AG20443 (cell line): ENCODE results near the gene TUFM.
A peak's percentile ranks its signal among the peaks of the same experiment; 100 is the strongest.
"Not testable (repeated sequence)": the region's sequence is repeated elsewhere in the genome, so short reads cannot be mapped to it uniquely, and the experiment has no call there.

Experiments
- DNase-seq: peaks from one replicate; pipeline ENCODE4 v3.0.0; 2012; ENCODE audit warnings: low spot score, mixed read lengths

TUFM gene

DNA sequence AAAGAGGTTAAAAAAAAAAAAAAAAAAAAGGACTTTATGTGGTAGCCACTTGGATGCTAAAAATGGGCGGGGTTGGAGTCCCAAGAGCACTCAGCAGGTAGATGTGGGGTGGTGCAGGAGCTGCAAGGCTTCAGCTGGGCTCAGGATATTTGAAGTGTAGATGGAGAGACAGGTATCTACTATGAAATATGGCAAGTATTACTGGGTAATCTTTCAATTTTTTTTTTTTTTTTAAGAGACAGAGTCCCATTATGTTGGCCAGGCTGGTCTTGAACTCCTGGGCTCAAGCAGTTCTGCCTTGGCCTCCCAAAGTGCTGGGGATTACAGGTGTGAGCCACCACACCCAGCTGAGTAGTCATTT, 7.6 kb downstream of the TUFM start:
- no peak for DNase-seq

DNA sequence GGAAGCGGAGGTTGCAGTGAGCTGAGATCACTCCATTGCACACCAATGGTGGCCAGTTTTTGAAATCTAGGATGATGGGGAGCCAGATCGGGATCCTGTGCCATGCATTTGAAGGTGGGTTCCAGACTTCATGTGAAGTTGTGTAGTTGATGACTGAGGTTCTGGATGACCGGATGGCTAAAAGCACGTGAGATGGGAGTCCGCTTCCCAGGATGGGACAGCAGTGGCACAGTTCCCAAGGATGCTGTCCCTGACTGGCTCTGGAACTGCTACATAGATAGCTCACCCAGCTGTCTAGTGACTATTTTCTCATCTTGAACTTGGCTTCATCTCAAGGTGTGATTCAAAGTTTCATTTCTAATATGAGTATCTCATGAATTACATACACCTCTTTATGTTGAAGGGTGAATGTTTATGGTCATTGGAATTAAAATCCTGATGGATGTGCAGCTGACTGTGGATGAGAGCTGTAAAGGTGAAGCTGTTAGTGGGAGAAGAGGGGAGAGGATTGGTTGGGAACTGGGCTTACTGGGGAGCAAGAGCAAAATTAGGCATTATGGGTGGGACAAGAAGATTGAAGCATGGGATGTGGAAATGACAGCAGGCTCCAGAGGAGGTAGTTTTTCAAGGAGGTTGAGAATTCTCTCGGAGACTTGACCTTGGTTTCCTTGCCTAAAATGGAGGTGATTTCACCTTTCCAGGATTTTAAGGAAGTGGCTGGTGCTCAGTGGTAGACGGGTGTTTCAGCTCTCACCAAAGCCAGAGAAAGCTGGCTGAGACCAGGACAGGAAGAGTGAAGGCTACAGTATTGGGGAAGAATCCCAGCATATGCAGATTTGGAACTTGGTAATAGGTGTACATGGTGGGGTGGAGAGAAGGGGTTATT, 8.2 kb downstream of the TUFM start:
- DNase-seq, result no peak

DNA sequence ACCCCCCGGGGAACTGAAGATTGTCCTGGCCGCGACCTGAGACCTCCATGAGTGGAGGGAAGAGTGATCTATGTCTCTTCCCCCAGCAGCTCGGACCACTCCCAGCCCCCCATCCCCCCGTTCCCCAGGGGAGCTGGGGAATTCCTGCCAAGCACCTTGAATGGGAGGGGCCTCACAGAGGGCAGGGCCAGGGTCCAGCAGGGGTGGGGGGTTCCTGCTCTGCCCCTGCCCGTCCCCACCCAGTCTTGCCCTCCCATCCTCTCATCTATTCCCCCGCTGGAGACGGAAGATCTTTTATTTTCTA, 9.4 kb downstream of the TUFM start:
- DNase-seq, result no peak

DNA sequence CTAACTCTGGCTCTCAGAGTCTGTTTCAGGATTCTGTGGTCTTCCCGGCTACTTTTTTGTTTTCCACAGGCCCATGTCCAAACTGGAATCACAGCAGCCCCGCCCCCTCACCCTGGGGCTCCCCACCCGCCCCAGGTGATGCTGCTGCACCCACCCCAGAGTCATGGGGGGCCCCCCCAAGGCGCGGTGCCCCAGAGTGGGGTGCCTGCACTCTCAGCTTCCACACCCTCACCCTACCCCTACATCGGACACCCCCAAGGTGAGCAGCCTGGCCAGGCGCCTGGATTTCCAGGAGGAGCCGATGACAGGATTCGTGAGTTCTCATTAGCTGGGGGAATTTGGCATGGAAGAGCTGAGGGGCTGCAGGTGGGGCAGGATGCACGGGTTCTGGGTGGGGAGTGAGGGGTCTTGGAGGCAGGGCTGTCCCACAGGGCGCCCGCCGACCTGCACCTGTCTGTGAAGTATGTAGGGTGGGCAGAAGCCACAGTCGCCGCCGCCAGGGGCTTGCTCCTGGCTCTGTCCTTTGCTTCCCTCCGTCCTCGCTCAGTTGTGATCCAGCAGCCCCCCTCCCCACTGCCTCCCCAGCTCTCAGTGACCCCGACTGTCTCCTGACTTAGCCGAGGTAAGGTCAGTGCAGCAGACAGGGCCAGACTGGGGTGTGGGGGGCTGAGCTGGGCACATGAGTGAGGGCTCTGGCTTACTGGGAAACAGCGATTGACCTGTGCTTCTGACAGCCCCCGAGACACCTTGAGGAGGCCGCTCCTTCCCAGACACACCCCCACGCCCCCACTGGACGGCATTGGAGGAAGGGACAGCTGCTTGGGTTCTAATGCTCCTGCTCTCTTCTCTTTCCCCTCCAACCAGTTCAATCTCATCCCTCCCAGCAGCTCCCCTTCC, 10.0 kb downstream of the TUFM start:
- no peak for DNase-seq

DNA sequence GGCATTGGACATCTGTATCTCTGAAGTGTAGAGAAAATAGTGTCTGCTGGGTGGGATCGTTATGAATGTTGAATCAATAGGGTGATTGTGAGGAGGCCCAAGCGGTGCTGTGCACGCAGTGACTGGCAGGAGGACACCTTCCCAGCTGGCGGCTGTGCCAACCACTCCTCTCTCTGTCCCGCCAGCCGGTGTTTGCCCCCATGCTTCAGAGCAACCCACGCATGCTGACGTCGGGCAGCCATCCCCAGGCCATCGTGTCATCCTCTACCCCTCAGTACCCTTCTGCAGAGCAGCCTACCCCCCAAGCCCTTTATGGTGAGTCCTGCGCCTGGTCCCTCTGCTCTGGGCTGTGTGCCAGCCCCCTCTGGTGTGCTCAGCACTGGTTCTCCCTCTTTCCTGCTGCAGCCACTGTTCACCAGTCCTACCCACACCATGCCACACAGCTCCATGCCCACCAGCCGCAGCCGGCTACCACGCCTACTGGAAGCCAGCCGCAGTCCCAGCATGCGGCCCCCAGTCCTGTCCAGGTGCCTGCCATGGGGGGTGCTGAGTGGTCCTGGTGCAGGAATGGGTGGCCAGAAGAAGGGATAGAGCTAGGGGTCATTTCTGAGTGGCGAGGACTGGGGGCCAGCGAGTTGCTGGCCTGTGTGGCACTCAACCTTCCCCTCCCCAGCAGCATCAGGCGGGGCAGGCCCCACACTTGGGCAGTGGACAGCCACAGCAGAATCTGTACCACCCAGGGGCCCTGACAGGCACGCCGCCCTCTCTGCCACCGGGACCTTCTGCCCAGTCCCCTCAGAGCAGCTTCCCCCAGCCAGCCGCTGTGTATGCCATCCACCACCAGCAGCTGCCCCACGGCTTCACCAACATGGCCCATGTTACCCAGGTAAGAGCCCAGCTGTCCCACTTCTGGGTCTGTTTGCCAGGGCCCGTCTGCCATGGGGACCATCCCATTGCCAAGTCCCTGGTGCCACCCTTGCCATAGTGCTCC, 11.0 kb downstream of the TUFM start:
- no peak for DNase-seq

DNA sequence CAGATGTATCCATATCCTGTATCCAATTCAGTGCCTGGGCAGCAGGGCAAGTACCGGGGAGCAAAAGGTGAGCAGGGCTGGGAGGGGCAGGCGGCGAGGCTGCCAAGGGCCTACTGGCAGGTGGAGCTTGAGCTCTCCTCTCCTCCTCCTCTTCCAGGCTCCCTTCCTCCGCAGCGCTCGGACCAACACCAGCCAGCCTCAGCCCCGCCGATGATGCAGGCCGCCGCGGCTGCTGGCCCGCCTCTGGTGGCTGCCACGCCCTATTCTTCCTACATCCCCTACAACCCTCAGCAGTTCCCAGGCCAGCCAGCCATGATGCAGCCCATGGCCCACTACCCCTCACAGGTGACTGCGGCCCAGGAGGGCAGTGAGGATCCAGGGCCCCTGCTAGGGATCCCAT, 11.8 kb downstream of the TUFM start:
- no peak for DNase-seq

DNA sequence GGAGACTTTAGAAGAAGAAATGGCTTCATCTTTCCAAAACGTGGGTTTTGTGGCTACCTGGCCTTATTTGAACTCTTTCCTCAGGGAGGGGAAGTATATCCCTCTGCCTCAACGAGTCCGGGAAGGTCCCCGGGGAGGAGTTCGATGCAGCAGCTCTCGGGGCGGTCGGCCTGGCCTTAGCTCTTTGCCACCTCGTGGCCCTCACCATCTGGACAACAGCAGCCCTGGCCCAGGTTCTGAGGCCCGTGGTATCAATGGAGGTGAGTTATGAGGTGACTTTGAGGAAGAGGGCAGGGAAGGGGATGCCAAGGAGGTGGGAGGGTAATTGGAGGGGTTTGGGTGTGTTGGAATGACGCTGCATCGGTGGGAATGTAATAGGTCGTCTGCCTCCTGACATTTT, 15.6 kb downstream of the TUFM start:
- no peak for DNase-seq

DNA sequence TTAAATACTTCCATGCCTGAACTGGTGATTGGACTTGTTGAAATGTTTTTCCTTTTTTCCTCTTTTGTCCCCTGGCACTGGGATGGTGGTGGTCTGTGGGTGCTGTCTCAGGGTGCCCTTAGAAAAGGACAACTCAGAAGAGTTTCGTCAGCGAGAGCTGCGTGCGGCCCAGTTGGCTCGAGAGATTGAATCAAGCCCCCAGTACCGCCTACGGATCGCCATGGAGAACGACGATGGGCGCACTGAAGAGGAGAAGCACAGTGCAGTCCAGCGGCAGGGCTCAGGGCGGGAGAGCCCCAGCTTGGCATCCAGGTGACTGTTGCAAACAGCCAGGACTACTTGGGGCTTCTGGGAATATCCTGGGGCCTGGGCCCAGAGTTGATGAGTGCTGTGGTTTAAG, 16.4 kb downstream of the TUFM start:
- DNase-seq, result no peak

DNA sequence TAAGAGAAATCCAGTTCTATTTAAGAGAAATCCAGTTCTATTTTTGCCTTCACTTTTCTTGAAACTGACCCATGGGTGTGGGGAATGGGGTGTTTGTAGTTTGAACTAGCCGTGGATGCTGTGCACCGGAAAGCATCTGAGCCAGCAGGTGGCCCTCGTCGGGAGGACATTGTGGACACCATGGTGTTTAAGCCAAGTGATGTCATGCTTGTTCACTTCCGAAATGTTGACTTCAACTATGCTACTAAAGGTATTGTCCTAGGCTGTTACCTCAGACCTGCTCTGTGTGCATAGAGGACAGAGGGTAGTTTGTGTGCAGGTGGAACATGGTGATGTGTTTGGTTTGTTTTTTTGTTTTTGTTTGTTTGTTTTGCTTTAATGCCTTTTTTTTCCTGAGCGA, 20.0 kb downstream of the TUFM start:
- no peak for DNase-seq

DNA sequence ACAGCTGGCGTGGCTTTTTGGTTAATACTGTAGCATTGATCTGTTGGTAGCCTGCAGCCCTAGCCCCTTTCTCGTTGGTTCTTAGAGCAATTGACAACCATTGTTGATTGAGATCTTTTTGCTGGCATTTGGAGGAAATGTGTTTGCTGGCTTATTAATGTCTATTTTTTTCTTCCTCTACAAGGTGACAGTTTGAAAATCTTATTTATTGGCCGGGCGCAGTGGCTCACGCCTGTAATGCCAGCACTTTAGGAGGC, 21.5 kb downstream of the TUFM start:
- DNase-seq, result no peak

DNA sequence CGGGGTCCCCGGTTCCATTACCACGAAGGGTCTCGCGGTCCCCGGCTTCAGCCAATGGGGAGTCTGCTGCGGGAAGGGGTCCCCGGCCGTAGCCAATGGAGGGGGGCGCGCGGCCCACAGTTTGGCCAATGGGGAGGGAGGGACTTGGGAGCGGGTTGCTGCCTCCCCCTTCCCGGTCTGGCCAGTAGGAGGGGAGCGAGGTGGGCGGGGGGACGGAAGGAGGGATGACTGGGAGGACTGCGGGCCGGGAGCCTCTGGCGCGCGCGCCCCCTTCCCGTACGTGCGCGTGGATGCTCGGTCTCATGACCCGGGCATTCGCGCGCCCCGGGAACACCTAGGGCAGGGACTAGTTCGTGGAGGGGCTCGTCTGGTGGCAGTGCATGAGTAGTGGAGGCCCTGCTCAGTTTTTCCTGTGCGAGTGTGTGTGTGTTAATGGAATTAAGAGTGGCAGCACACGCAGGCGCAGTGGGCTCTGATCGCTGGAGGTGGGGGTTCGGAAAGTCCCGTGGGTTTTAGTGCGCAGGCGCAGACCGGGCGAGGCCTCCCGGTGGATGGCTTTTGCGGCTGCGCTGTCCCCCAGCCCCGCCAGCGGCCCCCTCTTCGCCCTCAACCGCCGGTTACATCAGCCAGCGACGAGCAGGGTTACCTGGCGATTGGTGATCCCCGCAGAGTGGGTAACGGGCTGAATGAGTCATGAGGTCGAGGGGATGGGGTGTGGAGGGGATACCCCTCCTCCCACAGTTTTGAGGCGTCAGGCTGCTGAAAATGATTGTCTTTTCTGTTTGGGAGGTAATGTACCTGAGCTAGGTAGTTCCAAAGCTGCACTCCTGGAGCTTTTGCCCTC, 22.1 kb downstream of the TUFM start:
- peak; percentile 98 for DNase-seq

DNA sequence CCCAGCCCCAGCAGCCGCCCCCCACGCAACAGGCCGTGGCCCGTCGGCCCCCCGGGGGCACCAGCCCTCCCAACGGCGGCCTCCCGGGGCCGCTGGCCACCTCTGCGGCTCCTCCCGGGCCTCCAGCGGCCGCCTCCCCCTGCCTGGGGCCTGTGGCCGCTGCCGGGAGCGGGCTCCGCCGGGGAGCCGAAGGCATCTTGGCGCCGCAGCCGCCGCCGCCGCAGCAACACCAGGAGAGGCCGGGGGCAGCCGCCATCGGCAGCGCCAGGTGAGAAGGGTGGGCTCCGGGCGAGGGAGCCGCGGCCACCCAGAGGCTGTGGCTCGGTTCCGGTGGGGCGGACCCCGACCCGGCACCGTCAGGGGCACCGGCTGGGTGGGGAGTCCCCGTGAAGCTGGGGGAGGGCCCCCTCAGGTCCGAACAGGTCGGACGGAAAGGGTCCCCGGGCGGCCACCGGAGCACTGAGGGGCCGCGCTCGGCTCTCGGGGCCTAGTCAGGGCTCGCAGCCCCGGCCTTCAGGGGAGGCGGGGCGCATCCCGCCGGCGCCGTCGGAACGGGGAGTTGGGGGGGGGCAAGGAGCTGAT, 22.8 kb downstream of the TUFM start:
- no peak for DNase-seq

DNA sequence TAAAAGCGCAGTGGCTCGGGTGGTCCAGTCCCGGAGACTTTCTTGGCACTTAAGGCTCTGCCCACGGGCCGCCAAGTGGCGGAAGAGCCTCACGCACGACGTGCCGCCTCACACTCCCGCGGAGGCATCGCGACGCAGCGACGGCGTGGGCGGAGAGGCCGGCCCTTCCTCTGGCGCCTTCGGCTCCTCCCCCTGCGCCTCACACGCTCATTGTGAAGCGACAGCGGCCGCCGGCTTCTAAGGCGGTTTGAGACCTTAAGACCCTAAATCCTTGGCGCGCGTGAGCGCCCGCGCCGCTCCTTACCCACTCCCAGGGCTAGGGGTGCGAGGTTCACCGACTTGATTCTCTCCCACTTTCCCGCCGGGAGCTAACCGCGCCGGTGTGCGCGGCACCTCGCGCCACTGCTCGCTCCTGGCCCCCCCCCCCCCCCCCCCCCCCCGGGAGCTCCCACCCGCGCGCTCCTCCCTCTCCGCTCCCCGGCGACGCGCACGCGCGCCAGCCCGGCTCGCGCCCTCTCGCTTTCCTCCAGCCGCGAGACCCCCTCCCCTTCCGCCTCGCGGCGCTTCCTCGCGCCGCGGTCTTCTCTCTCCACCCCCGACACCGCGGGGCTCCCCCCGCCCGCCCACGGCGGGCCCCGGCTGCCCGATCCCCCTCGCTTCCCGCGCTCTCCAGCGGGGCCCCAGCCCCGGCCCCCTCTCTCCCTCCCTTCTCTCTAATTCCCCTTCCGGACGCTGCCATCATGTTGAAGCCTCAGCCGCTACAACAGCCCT, 23.4 kb downstream of the TUFM start, which contains the start of gene ATXN2L:
Gene ATXN2L (plus strand): TSS at position 480 of the 771 bp plus-strand sequence. CDS start 261 bp downstream, at position 741.
- DNase-seq, result peak; percentile 97

DNA sequence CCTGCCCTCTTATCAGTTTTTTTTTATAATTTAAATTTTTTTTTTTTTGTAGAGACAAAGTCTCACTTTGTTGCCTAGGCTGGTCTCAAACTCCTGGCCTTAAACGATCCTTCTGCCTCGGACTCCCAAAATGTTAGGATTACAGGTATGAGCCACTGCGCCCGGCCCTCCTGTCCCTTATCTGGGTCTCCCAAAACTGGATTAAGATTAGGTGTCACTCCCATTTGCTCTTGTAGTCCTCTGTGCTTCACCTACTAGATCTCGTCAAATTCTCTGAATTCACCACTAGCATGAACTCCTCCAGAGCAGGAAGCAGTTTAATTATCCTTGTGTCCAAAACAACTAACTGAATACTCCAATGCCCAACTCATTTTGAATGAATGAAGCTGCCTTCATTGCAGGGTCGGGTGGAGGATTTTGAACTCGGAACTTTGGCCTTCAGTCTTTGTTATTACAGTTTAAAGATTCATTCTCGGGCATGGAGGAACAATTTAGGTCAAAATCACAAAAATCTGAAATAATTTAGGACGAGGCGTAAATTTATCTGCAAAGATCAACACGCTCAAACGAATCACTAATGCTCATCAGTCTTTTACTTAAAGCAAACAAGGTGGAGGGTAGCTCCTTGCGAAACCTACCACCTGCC, 24.2 kb downstream of the TUFM start:
- no peak for DNase-seq

DNA sequence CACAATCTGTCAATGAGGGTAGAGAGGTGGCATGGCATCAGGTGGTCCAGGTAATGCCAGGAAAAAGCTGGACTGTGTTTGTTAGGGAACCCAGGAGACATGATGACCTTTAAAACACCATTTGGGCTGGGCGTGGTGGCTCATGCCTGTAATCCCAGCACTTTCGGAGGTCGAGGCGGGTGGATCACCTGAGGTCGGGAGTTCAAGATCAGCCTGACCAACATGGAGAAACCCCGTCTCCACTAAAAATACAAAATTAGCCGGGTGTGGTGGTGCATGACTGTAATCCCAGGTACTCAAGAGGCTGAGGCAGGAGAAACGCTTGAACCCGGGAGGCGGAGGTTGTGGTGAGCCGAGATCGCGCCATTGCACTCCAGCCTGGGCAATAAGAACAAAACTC, 25.6 kb downstream of the TUFM start:
- not testable (repeated sequence) for DNase-seq

DNA sequence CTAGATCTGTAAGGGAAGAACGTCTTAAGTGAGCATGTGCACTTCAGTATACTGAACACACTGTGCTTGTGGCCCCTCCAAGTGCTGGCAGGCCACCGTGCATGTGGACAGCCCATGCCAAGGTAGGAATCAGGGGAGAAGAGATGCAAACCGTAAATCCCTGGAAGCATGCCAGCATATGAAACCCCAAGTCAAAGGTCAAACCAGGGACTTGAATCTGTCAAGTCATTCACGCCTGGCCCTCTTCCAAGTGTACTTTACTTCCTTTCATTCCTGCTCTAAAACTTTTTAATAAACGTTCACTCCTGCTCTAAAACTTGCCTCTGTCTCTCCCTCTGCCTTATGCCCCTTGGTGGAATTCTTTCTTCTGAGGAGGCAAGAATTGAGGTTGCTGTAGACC, 26.1 kb downstream of the TUFM start:
- DNase-seq, result no peak

DNA sequence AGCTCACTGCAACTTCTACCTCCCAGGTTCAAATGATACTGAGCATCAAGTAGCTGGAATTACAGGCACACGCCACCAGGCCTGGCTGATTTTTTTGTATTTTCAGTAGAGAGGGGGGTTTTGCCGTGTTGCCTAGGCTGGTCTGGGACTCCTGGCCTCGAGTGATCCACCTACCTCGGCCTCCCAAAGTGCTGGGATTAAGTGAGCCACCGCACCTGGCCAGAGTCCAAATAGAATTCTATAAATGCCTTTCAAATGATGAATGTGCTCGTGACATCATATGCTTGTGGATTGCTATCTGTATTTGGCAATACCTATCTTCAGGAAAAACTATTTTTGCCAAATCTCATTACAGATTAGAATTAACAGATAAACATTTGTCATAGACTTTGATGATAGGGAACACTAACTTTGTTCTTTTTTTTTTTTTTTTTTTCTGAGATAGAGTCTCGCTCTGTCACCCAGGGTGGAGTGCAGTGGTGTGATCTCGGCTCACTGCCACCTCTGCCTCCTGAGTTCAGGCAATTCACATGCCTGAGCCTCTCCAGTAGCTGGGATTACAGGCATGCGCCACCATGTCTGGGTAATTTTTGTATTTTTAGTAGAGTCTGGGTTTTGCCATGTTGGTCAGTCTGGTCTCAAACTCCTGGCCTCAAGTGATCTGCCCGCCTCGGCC, 38.6 kb downstream of the TUFM start:
- not testable (repeated sequence) for DNase-seq

DNA sequence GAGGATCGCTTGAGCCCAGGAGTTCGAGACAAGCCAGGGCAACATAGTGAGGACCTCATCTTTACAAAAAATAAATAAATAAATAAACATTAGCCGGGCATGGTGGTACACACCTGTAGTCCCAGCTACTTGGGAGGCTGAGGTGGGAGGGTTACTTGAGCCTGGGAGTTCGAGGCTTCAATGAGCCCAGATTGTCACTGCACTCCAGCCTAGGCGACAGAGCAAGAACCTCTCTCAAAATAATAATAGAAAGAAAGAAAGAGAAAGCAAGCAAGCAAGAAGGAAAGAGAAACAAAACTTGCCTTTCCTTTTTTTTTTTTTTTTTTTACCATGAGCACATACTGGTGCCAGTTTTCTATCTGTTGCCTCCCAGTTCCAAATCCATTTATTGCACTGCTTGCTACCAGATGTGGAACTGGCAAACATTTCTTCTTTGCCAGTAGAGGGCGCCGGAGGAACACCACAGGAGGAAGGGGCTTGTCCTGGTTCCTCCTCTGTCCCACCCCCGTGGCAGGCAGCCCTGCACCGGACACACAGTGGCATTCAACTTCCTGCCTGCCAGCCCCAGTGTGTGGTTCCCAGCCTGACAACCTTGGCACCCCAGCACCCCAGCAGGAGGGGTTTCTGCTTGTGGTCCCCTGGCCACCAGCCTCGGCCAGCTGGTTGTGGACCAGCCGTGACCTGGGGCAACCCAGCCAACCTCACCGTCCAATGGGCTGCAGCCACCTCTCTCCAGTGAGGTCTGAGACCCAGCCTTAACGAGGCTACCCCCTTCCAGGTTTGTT, 43.7 kb downstream of the TUFM start:
- not testable (repeated sequence) for DNase-seq
